NCI-H82 (cell line): ENCODE results near the gene COPS9.

Source experiments
- DNase-seq: peaks from one replicate; lab custom pipeline; 2025; lab: John Stamatoyannopoulos, UW

The COPS9 gene

GRCh38 chr2:240147911-240148587 is 11.9 kb upstream of the COPS9 start:
- DNase-seq, result no peak

GRCh38 chr2:240147382-240147781 is 11.3 kb upstream of the COPS9 start:
- no peak for DNase-seq

GRCh38 chr2:240146627-240147278 is 10.6 kb upstream of the COPS9 start:
- no peak for DNase-seq

DNA sequence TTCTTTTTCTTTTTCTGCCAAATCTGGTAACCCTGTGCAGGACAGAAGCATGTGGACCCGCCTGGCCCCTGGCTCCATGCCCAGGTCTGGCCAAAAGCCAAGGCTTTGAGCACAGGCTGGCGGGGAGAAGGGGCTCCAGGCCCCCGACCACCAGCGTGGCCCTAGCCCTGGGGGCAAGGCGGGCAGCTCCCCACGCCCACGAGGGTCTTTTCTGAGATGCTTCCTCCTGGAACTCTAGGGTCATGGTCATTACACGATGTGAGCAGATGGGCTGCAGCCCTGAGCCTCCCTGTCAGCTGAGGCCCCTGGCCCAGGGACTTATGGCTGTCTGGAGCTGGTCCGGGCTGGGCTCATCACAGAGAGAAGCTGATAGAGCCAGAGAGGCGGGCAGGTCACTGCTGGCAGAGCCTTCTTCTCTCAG is 10.0 kb upstream of the COPS9 start:
- DNase-seq, result peak; percentile 31

DNA sequence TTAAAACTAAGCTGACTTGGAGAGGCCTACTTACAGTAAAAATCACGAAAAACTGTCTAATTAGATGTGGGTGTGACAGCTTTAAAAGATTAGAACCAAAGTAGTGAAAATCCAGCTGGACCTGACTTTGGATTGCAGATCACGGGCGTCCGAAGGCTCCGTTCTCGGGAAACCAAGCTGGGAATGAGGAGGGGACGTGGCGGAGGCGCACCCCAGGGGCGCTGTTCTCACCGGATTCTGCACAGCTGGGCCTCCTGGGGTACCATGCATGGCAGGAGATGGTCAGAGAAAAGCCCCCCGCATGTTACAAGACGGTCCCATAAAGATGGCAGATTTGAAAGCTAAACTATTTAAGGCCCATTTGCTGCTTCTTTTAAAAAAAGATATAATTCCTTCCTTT is 9.4 kb upstream of the COPS9 start:
- no peak for DNase-seq

GRCh38 chr2:240144649-240145261 is 8.7 kb upstream of the COPS9 start:
- no peak for DNase-seq

GRCh38 chr2:240143801-240144648 is 7.9 kb upstream of the COPS9 start:
- peak; percentile 73 for DNase-seq

DNA sequence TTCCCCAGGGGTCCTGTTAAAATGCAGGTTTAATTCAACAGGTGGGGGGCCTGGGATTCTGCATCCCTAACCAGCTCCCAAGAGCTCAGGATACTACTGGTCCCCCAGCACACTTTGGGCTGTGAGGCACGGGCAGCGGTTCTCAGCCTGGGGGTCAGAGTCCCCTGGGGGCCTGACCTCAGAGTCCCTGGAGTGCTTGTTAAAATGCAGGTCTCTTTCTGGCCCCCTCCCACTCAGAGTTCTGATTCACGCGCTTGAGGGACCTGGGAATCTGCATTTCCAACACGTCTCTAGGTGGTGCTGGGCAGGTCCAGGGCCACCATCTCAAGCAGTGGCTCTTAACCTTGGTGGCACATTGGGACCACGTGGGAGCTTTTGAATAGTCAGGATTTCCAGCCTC is 7.2 kb upstream of the COPS9 start:
- DNase-seq, result no peak

DNA sequence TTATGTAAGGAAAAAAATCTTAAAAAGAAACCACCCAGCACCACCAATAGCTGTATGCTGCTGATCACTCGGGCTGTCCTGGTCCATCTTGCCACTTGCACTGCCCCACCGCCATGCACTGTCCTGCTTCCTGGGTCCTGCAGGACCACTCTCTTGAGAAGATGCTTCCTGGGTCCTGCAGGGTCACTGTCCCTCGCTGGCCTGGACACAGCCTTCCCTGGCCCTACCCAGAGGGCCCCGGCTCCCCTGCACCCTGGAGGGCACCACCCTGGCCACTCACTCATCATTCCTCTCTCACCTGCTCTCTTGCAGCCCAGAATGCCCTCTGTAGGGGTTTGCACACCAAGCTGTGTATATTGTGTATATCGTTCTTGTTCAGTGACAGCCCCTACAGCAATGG is 6.8 kb upstream of the COPS9 start:
- DNase-seq, result no peak

- DNase-seq, result no peak
These were observed 6.2 kb upstream of the COPS9 start for GRCh38 chr2:240142256-240142775.

DNA sequence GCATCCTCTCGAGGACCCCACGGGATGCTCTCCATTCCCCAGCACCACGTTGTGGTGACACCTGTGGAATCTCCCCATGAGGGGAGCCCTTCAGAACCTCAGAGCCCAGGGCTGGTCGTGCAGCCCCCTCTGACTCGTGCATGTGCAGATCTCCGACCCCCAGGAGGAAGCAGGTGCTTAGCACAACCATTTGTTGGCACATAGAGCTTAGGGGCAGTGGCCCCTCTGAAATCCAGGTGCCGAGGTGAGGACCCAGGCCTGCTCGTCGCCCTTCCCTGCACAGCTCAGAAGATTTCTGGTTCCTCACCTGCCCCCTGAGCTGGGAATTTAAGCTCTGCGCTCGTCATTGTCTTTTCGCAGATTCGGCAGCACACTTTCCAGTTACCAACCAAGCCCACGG is 5.6 kb upstream of the COPS9 start:
- DNase-seq, result no peak

DNA sequence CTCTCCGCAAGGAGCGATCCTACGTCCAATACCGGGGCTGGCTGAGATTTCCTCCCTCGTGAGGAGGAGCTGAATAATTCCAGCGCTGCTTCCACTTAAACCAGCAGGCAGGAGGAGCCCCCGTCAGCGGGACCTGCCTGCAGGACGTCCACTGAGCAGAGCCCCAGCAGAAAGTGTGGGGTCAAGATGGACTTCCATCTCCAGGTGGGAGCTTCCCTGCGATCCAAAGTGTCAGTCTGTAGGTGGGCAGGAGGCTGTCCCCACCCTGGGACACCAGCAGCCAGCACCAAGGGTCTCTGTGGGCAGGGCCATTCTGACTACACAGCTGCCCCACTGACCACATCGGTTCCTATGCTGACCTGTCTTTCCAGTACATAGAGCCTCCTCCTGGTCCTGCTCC is 4.8 kb upstream of the COPS9 start:
- no peak for DNase-seq

DNA sequence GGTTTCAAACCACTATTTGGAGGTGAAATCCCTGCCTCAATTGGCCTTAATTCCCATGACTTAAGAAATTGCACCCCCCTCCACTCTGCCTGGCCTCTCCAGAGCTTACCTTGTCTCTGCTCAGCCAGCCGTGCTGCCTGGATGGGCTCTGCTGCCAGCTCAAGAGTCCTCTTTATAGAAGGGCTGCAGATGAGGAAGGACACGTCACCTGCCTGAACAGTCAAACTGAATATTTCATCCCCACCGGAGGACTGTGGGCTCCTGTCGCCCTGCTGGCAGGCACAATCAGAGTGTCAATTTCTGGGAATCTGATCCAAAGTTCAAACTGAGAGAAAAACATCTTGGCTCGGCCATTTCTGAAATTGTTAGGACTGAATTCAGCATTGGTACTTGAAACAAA is 4.4 kb upstream of the COPS9 start, which contains the start of gene OTOS:
Gene OTOS (minus strand): TSS at position 148 of the 400 bp plus-strand sequence. CDS start 332 bp downstream, outside the sequence.
- DNase-seq, result no peak

GRCh38 chr2:240139666-240140393 is 3.7 kb upstream of the COPS9 start:
- DNase-seq, result no peak

DNA sequence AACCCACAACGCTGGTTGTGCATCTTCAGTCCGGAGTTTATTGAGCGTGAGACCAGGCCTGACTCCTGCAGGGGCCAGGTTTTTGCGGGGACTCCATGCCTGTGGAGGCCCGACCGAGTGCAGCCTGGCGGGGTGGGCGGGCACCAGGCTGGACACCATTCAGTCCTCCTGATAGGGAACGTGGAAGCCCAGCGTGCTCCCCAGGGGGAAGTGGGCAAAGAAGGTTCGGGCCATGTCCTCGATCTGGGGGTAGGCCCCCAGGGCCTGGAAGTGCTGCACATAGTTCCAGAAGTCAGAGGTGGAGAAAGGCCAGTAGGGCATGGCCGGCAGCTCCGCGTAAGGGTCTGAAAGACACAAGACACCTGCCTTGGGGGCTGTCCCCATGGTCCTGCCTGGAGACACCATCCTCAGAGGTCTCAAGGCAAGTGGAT is 2.9 kb upstream of the COPS9 start:
- DNase-seq, result no peak

GRCh38 chr2:240138254-240138984 is 2.3 kb upstream of the COPS9 start:
- DNase-seq, result no peak

GRCh38 chr2:240137596-240138253 is 1.6 kb upstream of the COPS9 start:
- DNase-seq, result no peak

DNA sequence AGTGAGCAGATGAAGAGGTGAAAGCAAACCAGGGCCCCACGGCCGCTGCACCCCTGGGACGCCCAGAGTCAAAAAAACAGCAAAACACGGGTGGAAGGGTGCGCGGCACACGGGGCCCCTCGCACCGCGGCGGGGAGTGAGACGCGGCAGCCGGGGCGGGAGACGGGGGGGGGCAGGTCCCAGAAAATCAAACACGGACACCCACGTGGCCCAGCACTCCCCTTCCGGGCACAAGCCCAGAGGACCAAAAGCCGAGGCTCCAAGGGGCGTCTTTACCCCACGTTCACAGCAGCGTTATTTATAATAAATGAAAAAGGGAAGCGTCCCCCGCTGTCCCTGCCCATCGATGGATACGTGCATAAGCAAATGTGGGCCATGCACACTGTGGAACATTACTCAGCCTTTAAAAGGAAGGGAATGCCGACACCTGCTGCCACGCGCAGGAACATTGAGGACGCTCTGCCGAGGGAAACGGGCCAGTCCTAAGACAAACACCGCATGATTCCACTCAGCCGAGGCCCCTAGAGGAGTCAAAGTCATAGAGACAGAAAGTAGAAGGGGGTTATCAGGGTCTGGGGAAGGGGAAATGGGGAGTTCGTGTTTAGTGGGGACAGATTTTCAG is 677 bp upstream of the COPS9 start:
- no peak for DNase-seq

DNA sequence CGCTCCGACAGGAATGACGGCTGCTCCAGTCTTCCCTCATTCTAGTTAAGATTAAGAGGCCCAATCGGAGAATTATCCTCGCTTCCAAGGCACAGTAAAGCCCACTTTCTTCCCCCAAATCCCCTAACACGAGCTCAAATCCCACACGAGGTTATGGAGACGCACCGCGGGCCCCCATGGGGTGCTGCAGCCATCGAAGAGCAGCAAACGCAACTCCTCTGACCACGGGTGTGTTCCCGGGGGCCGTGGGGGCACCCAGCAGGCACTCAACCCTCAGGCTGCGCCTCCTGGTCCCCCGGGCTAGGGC is 446 bp downstream of the COPS9 start:
- no peak for DNase-seq

- no peak for DNase-seq
These were observed 1.1 kb downstream of the COPS9 start for GRCh38 chr2:240134956-240135520.
